ENCODE data around the gene FIP1L1.
"Not testable (repeated sequence)": the region's sequence is repeated elsewhere in the genome, so short reads cannot be mapped to it uniquely, and the experiment has no call there.

The FIP1L1 gene

DNA sequence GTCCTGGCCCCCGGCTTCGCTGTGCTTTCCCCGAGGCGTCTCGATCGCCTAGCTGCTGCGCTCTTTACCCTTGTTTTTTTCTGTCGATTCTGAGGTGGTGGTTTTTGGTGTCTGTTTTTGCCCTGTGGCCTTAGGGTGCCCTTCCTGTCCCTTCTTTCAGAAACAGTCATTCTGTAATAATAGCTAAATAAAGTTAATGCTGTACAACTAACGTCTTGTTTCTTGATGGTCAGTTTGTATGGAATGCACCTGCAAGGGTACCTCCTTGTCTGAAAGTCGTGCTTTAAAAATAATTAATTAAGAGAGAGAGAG, 686 bp downstream of the FIP1L1 start:
- FAIRE-seq, result no peak

DNA sequence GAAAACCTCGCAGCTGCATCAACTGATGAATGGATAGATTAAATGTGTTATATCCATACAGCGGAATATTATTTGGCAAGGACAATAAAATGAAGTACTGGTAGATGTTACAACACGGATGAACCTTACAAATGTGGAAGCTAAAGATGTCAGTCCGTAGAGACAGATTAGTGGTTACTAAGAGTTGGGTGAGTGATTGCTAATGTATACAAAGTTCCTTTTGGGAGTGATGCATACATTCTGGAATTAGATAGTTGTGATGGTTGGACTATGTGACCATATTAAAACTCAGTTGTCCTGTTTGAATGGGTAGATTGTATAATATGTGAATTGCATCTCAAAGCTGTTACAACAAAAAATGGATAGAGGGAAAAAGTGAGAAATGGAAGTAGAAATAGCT, 2.8 kb downstream of the FIP1L1 start:
- no peak for FAIRE-seq

DNA sequence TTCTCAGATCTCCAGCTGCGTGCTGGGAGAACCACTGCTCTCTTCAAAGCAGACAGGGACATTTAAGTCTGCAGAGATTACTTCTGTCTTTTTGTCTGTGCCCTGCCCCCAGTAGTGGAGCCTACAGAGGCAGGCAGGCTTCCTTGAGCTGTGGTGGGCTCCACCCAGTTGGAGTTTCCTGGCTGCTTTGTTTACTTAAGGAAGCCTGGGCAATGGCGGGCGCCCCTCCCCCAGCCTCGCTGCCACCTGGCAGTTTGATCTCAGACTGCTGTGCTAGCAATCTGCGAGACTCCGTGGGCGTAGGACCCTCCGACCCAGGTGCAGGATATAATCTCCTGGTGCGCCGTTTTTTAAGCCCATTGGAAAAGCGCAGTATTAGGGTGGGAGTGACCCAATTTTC, 32.0 kb downstream of the FIP1L1 start:
- FAIRE-seq, result not testable (repeated sequence)

DNA sequence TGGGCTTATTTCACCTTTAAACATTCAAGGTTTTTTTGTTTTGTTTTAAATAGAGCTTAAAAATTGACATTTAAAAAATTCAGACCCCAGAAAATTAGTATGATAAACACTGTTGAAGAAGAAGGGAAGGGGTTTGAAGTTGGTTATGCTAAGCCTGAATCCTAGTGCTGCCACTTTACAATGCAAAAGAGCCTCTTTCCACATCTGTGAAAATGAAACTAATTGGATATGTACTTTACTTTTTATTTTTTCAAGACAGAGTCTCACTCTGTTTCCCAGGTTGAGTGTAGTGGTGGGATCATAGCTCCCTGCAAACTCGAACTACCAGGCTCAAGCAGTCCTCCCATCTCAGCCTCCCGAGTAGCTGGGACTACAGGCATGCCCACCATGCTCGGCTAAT, 41.8 kb downstream of the FIP1L1 start:
- FAIRE-seq, result no peak

DNA sequence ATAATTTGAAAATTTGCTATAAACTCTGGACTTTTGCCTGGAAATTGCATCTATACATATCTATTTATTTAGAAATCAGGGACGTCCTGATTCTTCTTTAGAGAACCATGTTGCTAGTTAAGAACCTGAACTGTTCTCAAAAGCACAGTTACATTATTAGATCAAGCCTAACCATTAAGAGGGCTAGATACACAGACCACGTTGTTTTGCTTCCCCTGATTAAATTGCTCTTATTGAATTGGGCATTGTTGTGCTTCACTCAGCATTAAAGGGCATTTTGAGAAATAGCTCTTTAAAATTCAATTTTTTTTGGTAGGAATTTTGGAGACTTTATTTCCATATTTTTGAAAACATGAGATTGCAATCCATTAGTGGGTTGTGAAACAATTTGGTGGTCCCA, 44.4 kb downstream of the FIP1L1 start:
- FAIRE-seq, result no peak

DNA sequence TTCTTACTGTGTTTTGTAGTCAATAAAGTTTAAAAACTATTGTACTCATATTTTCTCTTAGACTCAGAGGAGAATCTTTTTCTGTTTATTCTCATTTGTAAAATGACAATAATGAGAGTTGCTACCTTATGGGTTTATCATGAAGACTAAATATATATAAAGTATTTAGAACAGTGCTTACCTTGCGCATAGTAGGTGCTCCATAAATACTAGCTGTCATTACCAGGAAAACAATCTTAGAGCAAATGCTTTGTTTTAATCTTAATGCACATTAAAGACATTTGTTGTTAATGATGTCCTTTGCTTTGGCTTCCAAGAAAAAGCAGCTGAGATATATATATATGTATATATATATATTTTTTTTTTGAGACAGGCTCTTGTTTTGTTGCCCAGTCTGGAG, 44.9 kb downstream of the FIP1L1 start:
- FAIRE-seq, result no peak

DNA sequence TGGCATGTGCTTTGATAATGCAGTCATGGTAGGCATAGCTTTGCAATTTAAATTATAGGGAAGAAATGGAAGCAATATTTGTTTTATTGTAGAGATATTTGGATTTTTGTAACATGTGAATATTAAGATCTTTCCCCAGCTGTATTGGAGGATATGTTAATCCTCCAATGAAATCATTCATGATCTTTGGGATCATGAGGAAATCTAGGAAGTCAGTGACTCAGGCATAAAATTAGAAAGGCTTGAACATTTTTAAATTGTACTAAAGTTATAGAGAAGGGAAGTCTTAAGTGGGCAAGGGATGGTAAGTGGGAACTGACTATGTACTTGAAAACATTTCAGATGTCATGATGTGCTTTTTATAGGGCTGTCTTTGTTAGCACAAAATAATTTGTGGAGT, 46.8 kb downstream of the FIP1L1 start:
- no peak for FAIRE-seq

DNA sequence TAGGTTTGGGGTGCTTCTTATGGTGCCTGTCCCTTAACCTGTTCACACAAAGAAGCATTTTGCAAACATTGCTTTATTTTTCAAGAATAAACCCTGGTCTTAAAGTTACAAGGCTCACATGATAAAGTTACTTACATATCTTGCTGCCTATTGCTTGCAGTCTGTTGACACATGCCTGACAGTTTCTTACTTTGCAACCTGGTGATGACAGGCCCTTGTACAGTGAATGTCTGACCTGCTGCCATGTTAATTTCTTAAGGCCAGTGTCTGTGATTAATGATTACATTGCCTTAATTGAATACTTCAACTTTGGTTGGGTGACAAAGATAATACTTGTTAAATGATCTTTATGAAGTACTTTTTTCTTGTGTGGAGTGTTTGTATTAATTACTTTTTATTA, 49.9 kb downstream of the FIP1L1 start:
- FAIRE-seq, result no peak

DNA sequence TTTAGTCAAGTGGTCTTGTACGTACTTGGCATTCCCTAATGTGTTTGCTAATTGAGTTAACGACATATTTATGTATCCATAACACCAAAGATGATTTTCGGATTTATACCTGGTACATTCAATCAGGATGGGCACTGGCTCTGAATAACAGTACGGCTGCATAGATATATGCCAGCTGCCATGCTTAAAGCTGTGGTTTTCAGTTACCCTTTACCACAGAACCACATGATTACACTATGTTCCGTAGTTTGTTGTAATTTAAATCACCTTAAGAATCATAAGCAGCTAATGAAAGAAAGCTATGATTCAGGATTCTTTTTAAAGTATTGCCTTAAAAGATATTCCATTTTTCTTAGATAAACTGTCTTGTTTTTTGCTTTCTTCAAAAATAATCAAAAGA, 53.6 kb downstream of the FIP1L1 start:
- no peak for FAIRE-seq

DNA sequence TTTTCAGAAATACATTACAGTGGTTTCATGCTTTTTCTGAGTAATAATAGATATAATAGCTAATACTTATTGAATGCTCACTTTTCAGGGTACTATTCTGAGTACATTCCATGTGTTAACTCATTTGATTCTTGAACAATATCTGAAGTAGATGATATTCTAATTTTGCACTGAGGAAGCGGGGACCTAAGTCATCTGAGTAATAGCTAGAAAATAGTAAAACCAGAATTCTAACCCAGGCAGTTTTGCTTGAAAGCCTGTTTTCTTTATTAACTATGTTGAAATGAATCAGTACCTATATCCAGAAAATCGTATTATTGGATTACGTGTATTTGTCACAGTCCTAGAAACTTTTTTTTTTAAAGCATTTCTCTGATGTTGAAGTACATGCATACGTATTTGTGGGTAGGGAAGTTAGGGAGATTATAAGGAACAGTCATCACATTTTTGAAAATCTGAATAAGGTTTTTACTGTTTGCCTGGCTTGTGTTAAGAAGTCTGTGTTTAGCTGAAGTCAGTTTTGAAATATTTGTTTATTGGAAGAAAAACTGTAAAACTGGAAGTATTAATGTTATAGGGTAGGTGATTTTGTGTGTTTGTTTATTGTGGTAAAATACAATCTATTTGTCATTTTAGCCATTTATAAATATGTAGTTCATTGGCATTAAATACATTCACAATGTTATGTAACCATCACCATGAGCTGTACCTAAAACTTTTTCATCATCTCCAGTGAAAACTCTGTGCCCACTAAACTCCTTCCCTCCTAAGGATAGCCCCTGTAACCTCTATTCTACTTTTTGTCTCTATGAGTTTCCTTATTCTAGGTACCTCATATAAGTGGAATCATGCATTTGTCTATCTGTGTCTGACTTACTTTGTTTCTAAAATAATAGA, 55.3 kb downstream of the FIP1L1 start:
- no peak for FAIRE-seq

DNA sequence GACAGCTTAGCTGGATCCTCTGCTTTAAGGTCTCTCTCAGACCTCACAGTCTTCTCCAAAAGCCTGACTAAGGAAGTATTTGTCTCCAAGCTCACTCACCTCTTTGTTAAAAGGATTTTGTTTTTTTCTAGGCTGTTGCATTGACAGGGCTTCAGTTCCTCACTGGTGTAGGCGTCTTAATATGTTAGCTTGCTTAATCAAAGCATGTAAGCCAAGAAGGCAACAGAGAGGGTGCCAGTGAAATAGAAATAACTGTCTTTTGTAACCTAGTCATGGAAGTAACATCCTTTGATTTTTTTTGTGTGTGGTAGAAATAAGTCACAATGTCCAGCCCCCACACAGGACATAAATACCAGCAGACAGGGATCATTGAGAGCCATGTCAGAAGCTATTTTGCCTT, 58.8 kb downstream of the FIP1L1 start:
- no peak for FAIRE-seq

DNA sequence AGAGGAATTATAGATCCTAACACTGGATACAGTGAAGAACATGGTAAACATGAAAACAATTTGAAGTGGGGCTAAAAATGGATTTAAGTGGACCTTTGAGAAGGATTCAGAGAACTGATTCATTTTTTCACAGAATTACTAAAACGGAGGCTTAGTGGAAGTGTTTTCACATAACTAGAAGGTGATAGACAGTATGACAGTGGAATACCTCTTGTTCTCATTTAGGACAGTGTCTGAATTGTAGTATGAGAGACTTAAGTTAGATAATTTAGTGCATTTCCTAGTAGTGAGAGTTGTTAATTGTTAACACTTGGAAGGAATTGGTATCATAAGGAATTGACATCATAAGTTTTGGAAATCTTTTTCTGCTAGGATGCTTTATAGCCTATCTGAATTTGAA, 64.1 kb downstream of the FIP1L1 start:
- no peak for FAIRE-seq

DNA sequence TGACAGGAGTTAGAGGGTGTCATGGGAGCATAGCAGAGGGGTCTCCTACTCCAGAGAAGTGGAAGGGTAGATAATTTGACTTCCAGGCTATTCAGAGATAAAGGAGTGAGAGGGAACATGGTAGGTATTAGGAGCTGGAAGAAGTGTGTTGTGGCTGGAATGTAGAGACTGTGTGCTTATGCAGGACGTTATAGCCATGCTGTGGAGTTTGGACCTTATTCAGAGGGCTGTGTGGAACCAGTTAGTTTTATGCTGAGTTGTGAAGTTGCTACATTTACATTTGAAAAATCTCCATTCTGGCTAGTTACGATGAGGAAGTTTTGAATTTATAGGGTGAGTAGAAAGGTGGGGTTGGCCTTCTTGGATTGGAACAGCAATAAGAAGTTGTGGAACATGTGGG, 67.5 kb downstream of the FIP1L1 start:
- no peak for FAIRE-seq

DNA sequence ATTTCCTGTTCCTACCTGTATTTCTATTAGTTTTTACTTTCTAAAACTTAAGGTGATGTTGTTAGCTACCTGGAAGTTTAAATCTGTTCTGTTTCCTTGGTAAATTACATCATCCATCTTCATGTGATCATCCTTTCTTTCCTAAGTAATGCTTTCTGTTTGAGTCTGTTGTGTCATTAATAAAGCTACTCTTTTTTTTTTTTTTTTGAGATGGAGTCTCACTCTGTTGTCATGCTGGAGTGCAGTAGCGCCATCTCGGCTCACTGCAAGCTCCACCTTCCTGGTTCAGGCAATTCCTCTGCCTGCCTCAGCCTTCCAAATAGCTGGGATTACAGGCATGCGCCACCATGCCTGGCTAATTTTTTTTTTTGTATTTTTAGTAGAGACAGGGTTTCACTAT, 73.3 kb downstream of the FIP1L1 start:
- no peak for FAIRE-seq

DNA sequence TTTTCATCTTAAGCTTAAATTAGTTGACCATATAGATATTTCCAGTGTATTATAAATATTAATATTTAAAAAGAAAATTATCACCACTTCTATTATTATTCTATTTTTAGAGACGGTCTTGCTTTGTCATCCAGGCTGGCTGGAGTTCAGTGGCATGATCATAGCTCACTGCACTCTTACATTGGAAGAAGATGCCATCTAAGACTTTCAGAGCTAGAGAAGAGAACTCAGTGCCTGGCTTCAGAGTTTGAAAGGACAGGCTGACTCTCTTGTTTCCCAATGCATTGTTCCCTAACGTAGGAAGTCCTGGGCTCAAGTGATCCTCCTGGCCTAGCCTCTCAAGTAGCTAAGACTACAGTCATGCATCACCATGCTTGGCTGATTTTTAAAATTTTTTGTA, 75.9 kb downstream of the FIP1L1 start:
- FAIRE-seq, result no peak

DNA sequence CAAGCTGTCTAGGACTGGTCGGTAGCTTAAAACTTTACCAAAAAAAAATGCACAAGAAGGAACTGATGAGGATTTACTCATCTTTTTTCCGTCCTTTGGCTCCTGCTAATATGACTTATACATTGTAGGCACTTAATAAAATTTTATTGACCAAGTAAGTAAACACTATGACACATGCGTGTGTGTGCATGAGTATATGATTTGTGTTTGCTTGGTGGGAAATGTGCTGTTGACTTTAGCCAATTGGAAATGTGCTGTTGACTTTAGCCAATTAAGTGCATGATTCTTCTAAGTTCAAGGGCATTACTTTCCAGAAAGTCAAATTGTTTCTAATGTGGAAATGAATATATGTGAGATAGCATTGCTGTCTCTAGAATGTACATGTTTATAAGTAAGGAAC, 78.3 kb downstream of the FIP1L1 start:
- FAIRE-seq, result no peak

DNA sequence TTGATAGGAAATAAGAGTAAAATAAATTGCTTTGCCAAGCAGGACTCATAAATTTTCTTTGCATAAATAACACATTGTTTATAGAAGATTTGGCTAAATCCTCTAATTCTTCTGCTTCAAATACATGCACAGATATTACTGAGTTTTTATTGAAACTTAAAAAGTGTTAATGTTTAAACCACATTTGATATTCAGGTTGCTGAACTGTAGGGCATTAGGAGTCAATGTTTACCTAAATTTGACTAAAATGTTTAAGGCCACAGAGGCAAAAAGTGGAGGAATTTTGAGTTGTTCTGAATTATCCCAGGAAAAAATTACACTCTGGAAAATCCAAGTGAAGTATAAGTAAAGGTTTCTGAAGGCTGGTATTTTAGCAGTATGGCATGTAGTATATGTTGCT, 78.7 kb downstream of the FIP1L1 start:
- no peak for FAIRE-seq

DNA sequence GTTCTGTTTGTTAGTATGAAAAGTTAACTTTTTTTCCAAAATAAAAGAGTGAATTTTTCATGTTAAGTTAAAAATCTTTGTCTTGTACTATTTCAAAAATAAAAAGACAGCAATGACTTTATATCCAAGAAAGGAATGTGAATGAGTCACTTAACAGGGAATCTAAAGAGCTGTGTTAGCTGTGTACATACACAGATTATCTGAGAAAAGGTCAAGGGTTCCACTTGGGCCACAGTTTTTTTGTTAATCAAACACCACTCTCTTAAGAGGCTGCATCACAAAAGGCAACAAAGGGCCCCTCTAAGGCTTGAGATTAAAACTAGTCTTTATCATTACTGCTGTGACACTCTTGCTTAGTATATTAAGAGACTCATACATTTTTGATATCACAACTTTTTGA, 82.1 kb downstream of the FIP1L1 start:
- FAIRE-seq, result no peak

DNA sequence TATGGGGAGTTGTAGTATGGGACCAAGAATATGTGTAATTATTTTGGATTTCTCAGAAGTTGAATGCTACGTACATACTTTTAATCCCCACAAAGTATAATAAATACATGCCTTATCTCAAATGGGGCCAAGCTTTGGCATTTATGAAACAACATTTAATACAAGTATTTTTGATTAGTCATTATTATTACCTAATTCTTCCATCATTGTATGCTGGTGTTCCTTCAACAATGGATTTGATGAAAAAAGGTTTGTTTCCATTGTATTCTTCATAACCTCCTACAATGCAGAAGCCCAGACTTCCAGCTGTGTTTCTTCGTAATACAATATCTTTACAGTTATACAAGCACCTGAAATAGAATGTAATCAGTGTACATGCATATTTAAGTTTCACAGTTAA, 83.8 kb downstream of the FIP1L1 start:
- FAIRE-seq, result no peak

DNA sequence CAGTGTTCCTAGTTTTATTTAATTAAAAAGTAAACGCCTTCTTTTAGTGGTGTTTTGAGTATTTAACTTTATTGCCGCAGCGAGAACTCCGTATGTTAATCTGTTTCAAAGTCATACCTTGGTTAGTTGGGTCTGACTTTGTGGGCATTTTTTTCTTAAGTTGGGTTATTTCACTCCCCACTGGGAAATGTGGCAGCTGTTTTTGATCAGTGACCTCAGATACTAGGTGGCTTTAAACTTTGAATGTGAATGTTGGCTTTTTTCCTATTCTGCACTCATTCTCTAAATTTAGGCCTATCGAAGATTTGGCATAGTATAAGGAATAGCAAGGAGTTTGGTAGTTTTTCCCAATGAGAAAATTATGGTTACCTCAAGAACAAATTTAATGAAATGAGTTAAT, 85.9 kb downstream of the FIP1L1 start:
- no peak for FAIRE-seq

DNA sequence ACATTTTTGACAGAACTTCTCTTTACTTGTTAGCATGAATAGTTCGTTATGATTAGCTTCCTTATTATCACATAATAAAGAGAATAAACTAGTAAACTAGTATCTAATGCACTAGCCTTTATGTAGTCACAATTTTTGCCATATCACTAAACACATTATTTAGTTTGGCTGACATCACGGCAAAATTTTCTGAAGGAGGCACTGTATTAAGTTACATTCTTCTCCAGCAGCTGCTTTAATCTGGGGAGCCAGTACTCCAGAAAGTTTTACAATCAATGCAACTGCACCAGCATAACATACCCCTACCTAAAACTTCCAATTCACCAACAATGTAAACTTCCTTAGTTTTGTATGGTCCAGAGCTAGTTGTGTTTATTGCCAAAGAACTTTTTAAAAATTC, 87.8 kb downstream of the FIP1L1 start:
- no peak for FAIRE-seq

DNA sequence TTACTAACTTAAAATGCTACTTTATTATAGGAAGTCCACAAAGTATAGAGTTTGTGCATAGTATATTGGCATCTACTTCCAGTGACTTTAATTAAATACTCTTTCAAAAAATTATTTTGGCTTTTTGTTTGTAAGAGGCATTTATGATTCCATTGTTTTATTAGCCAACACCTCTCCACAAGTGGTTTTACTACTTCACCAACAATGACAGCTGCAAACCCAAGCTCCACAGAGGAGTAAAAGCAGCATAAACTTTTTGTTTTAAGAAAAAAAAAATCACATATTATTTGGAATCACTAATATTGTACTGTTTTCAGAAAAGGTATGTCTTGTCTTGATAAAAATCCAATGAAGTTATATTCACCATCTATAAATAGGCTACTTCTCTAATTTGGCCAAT, 88.5 kb downstream of the FIP1L1 start:
- no peak for FAIRE-seq

DNA sequence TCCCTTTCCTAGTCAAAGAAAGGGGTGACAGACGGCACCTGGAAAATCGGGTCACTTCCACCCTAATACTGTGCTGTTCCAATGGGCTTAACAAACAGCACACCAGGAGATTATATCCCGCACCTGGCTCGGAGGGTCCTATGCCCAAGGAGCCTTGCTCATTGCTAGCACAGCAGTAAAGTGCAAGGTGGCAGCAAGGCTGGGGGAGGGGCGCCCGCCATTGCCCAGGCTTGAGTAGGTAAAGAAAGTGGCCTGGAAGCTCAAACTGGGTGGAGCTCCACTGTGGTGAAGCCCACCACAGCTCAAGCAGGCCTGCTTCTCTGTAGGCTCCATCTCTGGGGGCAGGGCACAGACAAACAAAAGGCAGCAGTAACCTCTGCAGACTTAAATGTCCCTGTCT, 89.1 kb downstream of the FIP1L1 start:
- not testable (repeated sequence) for FAIRE-seq

DNA sequence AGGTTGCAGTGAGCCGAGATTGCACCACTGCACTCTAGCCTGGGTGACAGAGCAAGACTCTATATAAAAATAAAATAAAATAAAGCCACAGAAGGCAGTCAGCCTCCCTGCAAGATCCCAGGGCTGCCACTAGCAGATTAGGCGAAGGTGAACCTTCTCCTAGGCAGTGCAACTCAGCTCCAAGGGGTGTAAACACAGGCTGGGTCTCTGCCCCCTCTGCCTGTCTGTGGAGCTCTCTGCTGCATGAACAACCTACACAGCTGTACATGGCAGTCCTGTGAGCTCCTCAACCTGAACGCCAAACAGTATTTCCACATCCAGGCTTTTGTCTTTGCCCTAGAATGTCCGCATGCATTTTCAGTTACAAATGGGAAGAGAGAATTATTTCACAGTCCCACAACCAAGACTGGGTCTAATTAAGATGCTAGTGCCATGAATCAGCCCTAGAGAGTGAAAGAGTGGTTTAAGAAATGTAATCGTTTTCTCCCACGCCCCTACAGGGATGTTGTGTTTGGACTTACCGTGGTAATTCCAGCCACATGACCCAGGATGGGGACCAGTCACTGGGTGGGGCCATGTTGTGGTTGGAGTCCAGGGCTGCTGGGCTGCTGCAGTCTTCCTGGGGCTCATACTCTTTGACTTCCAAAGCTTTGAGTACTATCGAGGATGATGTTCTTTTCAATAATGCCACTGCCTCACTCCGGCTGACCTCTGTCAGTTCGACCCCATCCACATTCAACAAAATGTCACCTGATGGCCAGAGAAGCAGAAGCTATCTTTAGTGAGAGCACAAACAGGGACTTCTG, 99.0 kb downstream of the FIP1L1 start:
- no peak for FAIRE-seq
